Loucy (cell line): ENCODE data around the gene ANTXR2.

Experiments used
- H2AFZ ChIP-seq: fragments of 200-600 bp; sonication (generic); 2 replicates; pipeline ENCODE4 v1.6.0; 2016; ENCODE audit warnings: antibody characterized with exemption, mild to moderate bottlenecking, low read length, moderate library complexity
- H3F3A ChIP-seq: fragments of 200-600 bp; 2 replicates; pipeline ENCODE4 v1.6.0; 2016; ENCODE audit warnings: antibody characterized with exemption, low read depth, mild to moderate bottlenecking
- H3K27me3 ChIP-seq: fragments of 200-600 bp; sonication (generic); 2 replicates; pipeline ENCODE4 v1.6.1; 2014; ENCODE audit warnings: low read length, mild to moderate bottlenecking; ENCODE audit not compliant: insufficient read depth, poor library complexity, severe bottlenecking
- H3K36me3 ChIP-seq: fragments of 200-600 bp; sonication (generic); 2 replicates; pipeline ENCODE4 v1.6.1; 2016; ENCODE audit warnings: low read length; ENCODE audit not compliant: insufficient read depth
- H3K4me1 ChIP-seq: fragments of 200-600 bp; sonication (generic); 2 replicates; pipeline ENCODE4 v1.5.1; 2014; ENCODE audit warnings: low read length, mild to moderate bottlenecking; ENCODE audit not compliant: insufficient read depth, poor library complexity, severe bottlenecking
- H3K4me2 ChIP-seq: fragments of 200-600 bp; sonication (generic); 2 replicates; pipeline ENCODE4 v1.6.0; 2014; ENCODE audit warnings: antibody characterized with exemption, low read length, low read depth, mild to moderate bottlenecking; ENCODE audit not compliant: poor library complexity, severe bottlenecking
- H3K4me3 ChIP-seq: fragments of 200-600 bp; sonication (generic); 2 replicates; pipeline ENCODE4 v1.5.1; 2014; ENCODE audit warnings: low read length, mild to moderate bottlenecking, mixed read lengths; ENCODE audit not compliant: poor library complexity, severe bottlenecking
- H3K79me2 ChIP-seq: fragments of 200-600 bp; sonication (generic); 2 replicates; pipeline ENCODE4 v1.6.1; 2014; ENCODE audit warnings: low read length; ENCODE audit not compliant: insufficient read depth
- H3K9ac ChIP-seq: fragments of 200-600 bp; sonication (generic); 2 replicates; pipeline ENCODE4 v1.6.0; 2014; ENCODE audit warnings: mild to moderate bottlenecking, low read depth, low read length, moderate library complexity; ENCODE audit not compliant: poor library complexity, severe bottlenecking
- H3K9me2 ChIP-seq: fragments of 200-600 bp; sonication (generic); replicated peaks from 2 replicates; pipeline ENCODE4 v1.6.1; 2016; ENCODE audit warnings: low read depth, low read length, mixed read lengths
- H3K9me3 ChIP-seq: fragments of 200-600 bp; sonication (generic); 2 replicates; pipeline ENCODE4 v1.6.1; 2014; ENCODE audit warnings: mild to moderate bottlenecking, antibody characterized with exemption, low read length, low read depth; ENCODE audit not compliant: insufficient read depth
- H4K20me1 ChIP-seq: fragments of 200-600 bp; sonication (generic); 2 replicates; pipeline ENCODE4 v1.6.0; 2014; ENCODE audit warnings: antibody characterized with exemption, low read length, mild to moderate bottlenecking; ENCODE audit not compliant: insufficient read depth, poor library complexity, severe bottlenecking
- CTCF ChIP-seq: fragments of 200-600 bp; sonication (generic); conservative IDR thresholded peaks from 2 replicates; pipeline ENCODE4 v1.5.1; 2014; ENCODE audit warnings: mild to moderate bottlenecking, antibody characterized with exemption, low read length
- EZH2phosphoT487 ChIP-seq: fragments of 200-600 bp; IDR thresholded peaks from 2 replicates; pipeline ENCODE4 v1.6.1; 2018; ENCODE audit warnings: antibody characterized with exemption, mild to moderate bottlenecking, moderate library complexity, borderline replicate concordance

Gene ANTXR2

GRCh38 chr4:80010316-80010715, 62.7 kb downstream of the ANTXR2 start:
- Histone ChIP-seq H3K4me3 (no peak overlapping the region), H3K9ac (peak overlapping the region; percentile 15), H3K36me3 (peaks cover 46% of the 10 kb centered on the region), H3K79me2 (peaks cover 31% of the 10 kb centered on the region; the same call in 1 of the 2 replicates), H4K20me1 (no peaks in the 10 kb centered on the region), H3K27me3 (no peaks in the 10 kb centered on the region), H3F3A (peaks cover 31% of the 10 kb centered on the region), H3K9me2 (no peaks in the 10 kb centered on the region), H2AFZ (no peak overlapping the region), H3K4me1 (peaks cover 60% of the 10 kb centered on the region), H3K4me2 (no peak overlapping the region), H3K9me3 (no peaks in the 10 kb centered on the region)
- no peak for TF ChIP-seq CTCF
- no peak for TF ChIP-seq EZH2phosphoT487

- Histone ChIP-seq H3K27me3 (no peaks in the 10 kb centered on the region), H3K9me2 (no peaks in the 10 kb centered on the region), H4K20me1 (no peaks in the 10 kb centered on the region), H3K4me2 (no peak overlapping the region), H3K9me3 (0 out of 2 replicates have a peak, but pooled peaks cover under 1% of the 10 kb centered on the region), H3K4me3 (no peak overlapping the region), H3F3A (peaks cover 31% of the 10 kb centered on the region), H3K79me2 (peaks cover 30% of the 10 kb centered on the region), H2AFZ (no peak overlapping the region), H3K9ac (peak overlapping the region; percentile 15), H3K4me1 (peaks cover 61% of the 10 kb centered on the region), H3K36me3 (peaks cover 44% of the 10 kb centered on the region)
- no peak for TF ChIP-seq EZH2phosphoT487
- TF ChIP-seq CTCF = no peak
Observed at GRCh38 chr4:80009806-80010205, 63.2 kb downstream of the ANTXR2 start.

GRCh38 chr4:80008971-80009370, 64.1 kb downstream of the ANTXR2 start:
- H3K4me2 ChIP-seq = peak overlapping the region; percentile 91
- peaks cover 46% of the 10 kb centered on the region for H3K36me3 ChIP-seq
- peaks cover 9% of the 10 kb centered on the region for H3K9me3 ChIP-seq
- peaks cover 5% of the 10 kb centered on the region for H3K27me3 ChIP-seq
- no peaks in the 10 kb centered on the region for H3K9me2 ChIP-seq
- H3K4me1 ChIP-seq = peaks cover 63% of the 10 kb centered on the region
- TF ChIP-seq EZH2phosphoT487 (no peak), CTCF (no peak)
- H3F3A ChIP-seq = peaks cover 31% of the 10 kb centered on the region
- no peak overlapping the region for H3K9ac ChIP-seq
- peaks cover 34% of the 10 kb centered on the region for H3K79me2 ChIP-seq
- no peak overlapping the region for H3K4me3 ChIP-seq
- no peak overlapping the region for H2AFZ ChIP-seq
- H4K20me1 ChIP-seq = no peaks in the 10 kb centered on the region
